Mesenchymal stem cell (in vitro differentiated cells and primary cell): ENCODE data around the gene ZNF521.
A peak's percentile ranks its signal among the peaks of the same experiment; 100 is the strongest.

Experiments used
- DNase-seq: peaks from one replicate; pipeline ENCODE4 v3.0.0-alpha.2; 2013
- H2AFZ ChIP-seq: one replicate; pipeline ENCODE4 v1.6.1; 2013; ENCODE audit warnings: low read depth, mild to moderate bottlenecking, control low read depth, inconsistent platforms, low read length, moderate library complexity
- H2AK5ac ChIP-seq: 2 replicates; pipeline ENCODE4 v1.6.1; 2013; ENCODE audit warnings: low read length, moderate library complexity, mild to moderate bottlenecking, inconsistent platforms; ENCODE audit not compliant: severe bottlenecking
- H2BK120ac ChIP-seq: one replicate; pipeline ENCODE4 v1.6.1; 2013; ENCODE audit warnings: low read depth, mild to moderate bottlenecking, inconsistent platforms, low read length, moderate library complexity
- H2BK12ac ChIP-seq, 2 experiments: one replicate each; pipeline ENCODE4 v1.6.1; 2013; ENCODE audit warnings: inconsistent platforms in 2 of 2, low read length in 2 of 2, mild to moderate bottlenecking in 2 of 2, moderate library complexity in 2 of 2, control low read depth in 1 of 2
- H2BK15ac ChIP-seq: one replicate; pipeline ENCODE4 v1.6.1; 2013; ENCODE audit warnings: mild to moderate bottlenecking, low read depth, inconsistent platforms; ENCODE audit not compliant: poor library complexity, severe bottlenecking
- H2BK5ac ChIP-seq: 2 replicates; pipeline ENCODE4 v1.6.1; 2013; ENCODE audit warnings: low read depth, mild to moderate bottlenecking, low read length, control low read depth, inconsistent platforms; ENCODE audit not compliant: poor library complexity, severe bottlenecking
- H3K14ac ChIP-seq, 2 experiments: one replicate each; pipeline ENCODE4 v1.6.1; 2013; ENCODE audit warnings: inconsistent platforms in 2 of 2, low read length in 2 of 2, control low read depth in 1 of 2, mild to moderate bottlenecking in 1 of 2, moderate library complexity in 1 of 2
- H3K18ac ChIP-seq, 2 experiments: one replicate each; pipeline ENCODE4 v1.6.1; 2013; ENCODE audit warnings: inconsistent platforms in 2 of 2, low read length in 2 of 2, control low read depth in 1 of 2, low read depth in 1 of 2, mild to moderate bottlenecking in 1 of 2
- H3K23ac ChIP-seq, 2 experiments: one replicate each; pipeline ENCODE4 v1.6.1; 2013; ENCODE audit warnings: inconsistent platforms in 2 of 2, low read length in 2 of 2, mild to moderate bottlenecking in 2 of 2, moderate library complexity in 2 of 2, control low read depth in 1 of 2
- H3K27ac ChIP-seq: 2 replicates; pipeline ENCODE4 v1.5.1; 2013; ENCODE audit warnings: mild to moderate bottlenecking, moderate library complexity, low read length, control low read depth, inconsistent platforms; ENCODE audit not compliant: poor library complexity, severe bottlenecking
- H3K27me3 ChIP-seq, 2 experiments: 2 replicates each; pipeline versions ENCODE4 v1.6.1 to v1.7.0; 2013; ENCODE audit warnings: low read length in 2 of 2, mild to moderate bottlenecking in 2 of 2, moderate library complexity in 2 of 2, control low read depth in 1 of 2, inconsistent platforms in 1 of 2; ENCODE audit not compliant: control insufficient read depth in 1 of 2, insufficient read depth in 1 of 2
- H3K36me3 ChIP-seq, 2 experiments: 2 replicates each; pipeline versions ENCODE4 v1.6.1 to v1.7.0; 2013; ENCODE audit warnings: low read length in 2 of 2, control low read depth in 1 of 2, inconsistent platforms in 1 of 2, low read depth in 1 of 2, mild to moderate bottlenecking in 1 of 2; ENCODE audit not compliant: insufficient read depth in 2 of 2, control insufficient read depth in 1 of 2
- H3K4ac ChIP-seq, 2 experiments: one replicate each; pipeline ENCODE4 v1.6.1; 2013; ENCODE audit warnings: inconsistent platforms in 2 of 2, low read length in 2 of 2, mild to moderate bottlenecking in 2 of 2, moderate library complexity in 2 of 2, control low read depth in 1 of 2, low read depth in 1 of 2
- H3K4me1 ChIP-seq: 2 replicates; pipeline ENCODE4 v1.6.1; 2013; ENCODE audit warnings: low read depth, low read length, control low read depth; ENCODE audit not compliant: control insufficient read depth, insufficient read depth
- H3K4me2 ChIP-seq: 2 replicates; pipeline ENCODE4 v1.6.1; 2013; ENCODE audit warnings: low read length, mild to moderate bottlenecking, inconsistent platforms; ENCODE audit not compliant: poor library complexity, severe bottlenecking
- H3K4me3 ChIP-seq, 2 experiments: 2 replicates each; pipeline versions ENCODE4 v1.5.1 to v1.7.0; 2013; ENCODE audit warnings: low read length in 2 of 2, mild to moderate bottlenecking in 2 of 2, control low read depth in 1 of 2, low read depth in 1 of 2; ENCODE audit not compliant: insufficient read depth in 1 of 2
- H3K79me1 ChIP-seq: replicated peaks from 2 replicates; pipeline ENCODE4 v1.6.1; 2013; ENCODE audit warnings: mild to moderate bottlenecking, control low read depth, low read length, inconsistent platforms; ENCODE audit not compliant: poor library complexity, severe bottlenecking
- H3K9ac ChIP-seq: 2 replicates; pipeline ENCODE4 v1.7.0; 2013; ENCODE audit warnings: mild to moderate bottlenecking, low read length, moderate library complexity
- H3K9me3 ChIP-seq: 2 replicates; pipeline ENCODE4 v1.7.0; 2013; ENCODE audit warnings: mild to moderate bottlenecking, low read length; ENCODE audit not compliant: control insufficient read depth
- H4K8ac ChIP-seq: one replicate; pipeline ENCODE4 v1.6.1; 2013; ENCODE audit warnings: inconsistent platforms, mild to moderate bottlenecking, low read length, moderate library complexity
- H4K91ac ChIP-seq: one replicate; pipeline ENCODE4 v1.6.1; 2013; ENCODE audit warnings: mild to moderate bottlenecking, low read length, inconsistent platforms
- WGBS: methylation state at CpG from one replicate; pipeline ENCODE4 v1.1.7; 2013; ENCODE audit warnings: mixed read lengths; 5-methylcytosine and 5-hydroxymethylcytosine counted together

The ZNF521 gene

DNA sequence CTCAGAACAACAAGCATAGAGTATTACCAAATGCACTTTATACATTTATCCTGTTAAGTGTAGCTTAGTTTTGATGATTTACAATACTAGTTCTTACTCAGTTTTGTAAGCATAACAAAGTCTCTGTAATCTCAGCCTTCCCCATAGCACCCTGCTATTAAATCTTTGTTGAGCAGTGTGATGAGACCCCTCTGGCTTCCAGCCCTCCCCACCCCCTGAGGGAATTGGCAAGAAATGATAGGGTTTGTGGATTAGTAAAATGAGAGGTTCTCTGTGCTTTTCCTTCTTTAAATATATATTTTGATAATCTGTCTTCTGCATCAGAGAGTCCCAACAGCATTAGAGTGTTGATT, 37.2 kb downstream of the ZNF521 start:
- no peaks in the 10 kb centered on the region for H3K4me1 ChIP-seq
- H4K8ac ChIP-seq = no peak overlapping the region
- no peak overlapping the region for H2BK5ac ChIP-seq
- no peak overlapping the region for H2AK5ac ChIP-seq
- H3K9ac ChIP-seq = peak overlapping the region; percentile 67
- no peak overlapping the region for H2BK15ac ChIP-seq
- H3K27me3 ChIP-seq = no peaks in the 10 kb centered on the region
- no peak overlapping the region for H3K4me2 ChIP-seq
- peak; percentile 25 for DNase-seq
- no peak overlapping the region for H4K91ac ChIP-seq
- no peak overlapping the region for H3K14ac ChIP-seq
- H3K36me3 ChIP-seq = peaks cover 0 to 30% of the 10 kb centered on the region in 2 experiments
- H3K23ac ChIP-seq = no peak overlapping the region
- H3K79me1 ChIP-seq = peaks cover 18% of the 10 kb centered on the region
- no peaks in the 10 kb centered on the region for H3K9me3 ChIP-seq
- H3K18ac ChIP-seq = no peak overlapping the region
- H2AFZ ChIP-seq = no peak overlapping the region
- H2BK120ac ChIP-seq = no peak overlapping the region
- peak overlapping the region in 1 of 2 experiments; percentile 41 for H3K4me3 ChIP-seq
- H3K27ac ChIP-seq = no peak overlapping the region
- H2BK12ac ChIP-seq = no peak overlapping the region
- no peak overlapping the region for H3K4ac ChIP-seq

DNA sequence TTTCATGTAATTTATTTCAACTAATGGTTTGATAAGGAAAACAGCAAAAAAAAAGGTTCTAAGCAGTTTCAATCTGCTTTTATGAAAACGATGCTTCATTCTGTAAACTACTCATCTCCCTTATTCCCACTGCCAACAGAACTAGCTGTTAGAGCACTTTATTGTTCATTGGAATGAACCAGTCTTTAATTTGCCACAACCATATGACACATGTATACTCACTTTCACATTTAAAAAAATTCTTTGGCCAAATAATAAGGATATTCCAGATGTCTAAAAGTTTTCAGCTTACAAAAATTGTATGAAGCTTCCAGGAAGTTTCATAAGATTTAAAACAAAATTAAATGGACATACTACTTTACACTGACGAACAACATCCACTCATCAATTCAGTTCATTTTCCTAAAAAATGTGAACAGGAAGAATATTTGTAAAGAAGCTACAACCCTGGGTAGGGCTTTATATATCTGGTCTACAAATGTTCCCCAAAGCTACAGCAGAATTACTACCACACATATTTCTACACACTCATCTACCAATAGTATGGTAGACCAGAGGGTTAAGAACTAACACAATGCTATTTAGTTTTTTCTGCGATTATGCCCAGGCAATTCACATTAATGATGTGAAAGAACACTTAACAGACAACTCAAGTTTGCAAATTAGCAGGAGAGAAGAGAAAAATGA, 37.7 kb downstream of the ZNF521 start:
- H4K8ac ChIP-seq = no peak overlapping the region
- H2AFZ ChIP-seq = no peak overlapping the region
- H3K9ac ChIP-seq = peak overlapping the region; percentile 67
- H3K4me2 ChIP-seq = no peak overlapping the region
- H3K14ac ChIP-seq = no peak overlapping the region
- no peak overlapping the region for H3K4ac ChIP-seq
- H2BK5ac ChIP-seq = no peak overlapping the region
- no peak overlapping the region for H3K27ac ChIP-seq
- no peak overlapping the region for H4K91ac ChIP-seq
- H3K18ac ChIP-seq = no peak overlapping the region
- H2BK120ac ChIP-seq = no peak overlapping the region
- H3K9me3 ChIP-seq = no peaks in the 10 kb centered on the region
- H3K79me1 ChIP-seq = peaks cover 16% of the 10 kb centered on the region
- no peak overlapping the region for H2AK5ac ChIP-seq
- no peak overlapping the region for H2BK12ac ChIP-seq
- H2BK15ac ChIP-seq = no peak overlapping the region
- WGBS = 90% methylated on average over 1 of the region's 3 CpGs
- DNase-seq = no peak
- peaks cover 0 to 26% of the 10 kb centered on the region in 2 experiments for H3K36me3 ChIP-seq
- H3K4me1 ChIP-seq = no peaks in the 10 kb centered on the region
- no peaks in the 10 kb centered on the region for H3K27me3 ChIP-seq
- H3K23ac ChIP-seq = no peak overlapping the region
- peak overlapping the region in 1 of 2 experiments; percentile 41 for H3K4me3 ChIP-seq

DNA sequence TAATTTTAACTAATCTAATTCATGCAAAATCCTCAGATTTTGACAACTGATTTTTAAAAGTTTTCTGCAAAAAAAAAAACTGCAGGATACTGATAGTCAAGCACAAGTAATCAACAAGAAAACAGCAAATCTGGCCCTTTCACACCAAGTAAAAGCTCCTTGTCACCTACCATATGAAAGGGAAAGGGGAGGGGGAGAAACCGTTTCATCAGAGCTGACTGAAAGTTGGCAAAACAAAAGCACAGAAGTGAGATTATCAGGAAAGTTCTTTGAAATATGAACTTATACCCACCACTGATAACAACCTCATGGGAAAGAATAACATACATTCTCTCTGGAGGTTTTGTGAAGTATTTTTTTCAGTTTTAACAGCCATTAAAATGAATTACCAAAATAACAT, 38.7 kb downstream of the ZNF521 start:
- no peak overlapping the region for H2AK5ac ChIP-seq
- H3K4me3 ChIP-seq = no peak overlapping the region
- no peaks in the 10 kb centered on the region for H3K4me1 ChIP-seq
- H2BK5ac ChIP-seq = no peak overlapping the region
- H3K4ac ChIP-seq = no peak overlapping the region
- H3K79me1 ChIP-seq = peaks cover 23% of the 10 kb centered on the region
- H3K4me2 ChIP-seq = no peak overlapping the region
- no peak overlapping the region for H3K23ac ChIP-seq
- H3K36me3 ChIP-seq = peaks cover 0 to 21% of the 10 kb centered on the region in 2 experiments
- no peak overlapping the region for H3K14ac ChIP-seq
- H3K9ac ChIP-seq = peak overlapping the region; percentile 67
- H2AFZ ChIP-seq = no peak overlapping the region
- no peak overlapping the region for H3K27ac ChIP-seq
- no peak overlapping the region for H2BK15ac ChIP-seq
- no peak for DNase-seq
- H3K27me3 ChIP-seq = no peaks in the 10 kb centered on the region
- no peak overlapping the region for H4K91ac ChIP-seq
- no peak overlapping the region for H2BK120ac ChIP-seq
- no peaks in the 10 kb centered on the region for H3K9me3 ChIP-seq
- no CpG with 5 or more reads among the region's 1 CpG for WGBS
- H4K8ac ChIP-seq = no peak overlapping the region
- no peak overlapping the region for H2BK12ac ChIP-seq
- no peak overlapping the region for H3K18ac ChIP-seq

DNA sequence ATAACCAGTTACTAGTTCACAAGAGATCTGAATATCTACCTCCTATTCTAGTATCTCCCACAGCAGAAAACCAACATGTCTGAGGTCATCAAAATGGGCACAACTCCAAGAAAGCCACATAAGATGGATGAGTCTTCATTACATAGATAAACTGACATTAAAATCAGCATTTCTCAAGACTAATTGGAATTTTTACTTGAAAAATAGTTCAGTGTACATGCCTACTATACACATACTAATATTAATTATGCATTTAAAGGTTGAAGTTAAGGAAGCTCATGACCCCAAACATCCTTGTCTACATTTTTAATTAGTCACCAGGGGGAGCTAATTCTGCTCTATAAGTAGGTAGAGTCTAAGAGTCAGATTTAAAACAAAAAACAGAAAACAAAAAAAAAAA, 41.9 kb downstream of the ZNF521 start:
- H3K14ac ChIP-seq = no peak overlapping the region
- peaks cover 23% of the 10 kb centered on the region for H3K79me1 ChIP-seq
- no peak overlapping the region for H2AK5ac ChIP-seq
- H2BK5ac ChIP-seq = no peak overlapping the region
- no peak overlapping the region for H3K27ac ChIP-seq
- no peak overlapping the region for H3K23ac ChIP-seq
- H4K8ac ChIP-seq = no peak overlapping the region
- H3K9me3 ChIP-seq = no peaks in the 10 kb centered on the region
- no peaks in the 10 kb centered on the region for H3K4me1 ChIP-seq
- no peak overlapping the region for H3K4me2 ChIP-seq
- H3K36me3 ChIP-seq = peaks cover 0 to 5% of the 10 kb centered on the region in 2 experiments
- peak; percentile 71 for DNase-seq
- no peak overlapping the region for H2BK120ac ChIP-seq
- H3K4me3 ChIP-seq = no peak overlapping the region
- H2AFZ ChIP-seq = no peak overlapping the region
- H3K4ac ChIP-seq = no peak overlapping the region
- no peak overlapping the region for H3K9ac ChIP-seq
- no peak overlapping the region for H4K91ac ChIP-seq
- H2BK15ac ChIP-seq = no peak overlapping the region
- no peak overlapping the region for H2BK12ac ChIP-seq
- H3K27me3 ChIP-seq = no peaks in the 10 kb centered on the region
- no peak overlapping the region for H3K18ac ChIP-seq
